Motor neuron (in vitro differentiated cells): ENCODE data around the gene FRMPD4. TPM values are rescaled to one million over a fixed set of nuclear protein-coding genes. Genes with fewer than 3 reads are reported as not detected.

Source experiments
- ATAC-seq, 8 experiments: fragments of 200-7000 bp; cut with Tn5 transposase; replicated peaks in 6 of 8; 2 replicates each; pipeline ENCODE4 v1.8.0; 2021; ENCODE audit warnings: mild to moderate bottlenecking in 8 of 8, moderate library complexity in 8 of 8
- H3K27ac ChIP-seq, 2 donors: fragments of 250-450 bp; sonication (Bioruptor Pico); 2 replicates each; pipeline ENCODE4 v1.9.0; 2021; ENCODE audit warnings: antibody characterized with exemption in 2 of 2, mild to moderate bottlenecking in 2 of 2, moderate library complexity in 1 of 2
- H3K4me1 ChIP-seq, 2 donors: fragments of 250-450 bp; sonication (Bioruptor Pico); replicated peaks in 1 of 2; 2 replicates each; pipeline ENCODE4 v1.6.1; 2021; ENCODE audit warnings: antibody characterized with exemption in 2 of 2, mild to moderate bottlenecking in 2 of 2, moderate library complexity in 1 of 2
- H3K4me3 ChIP-seq, 5 donors: fragments of 250-450 bp; sonication (Bioruptor Pico); 2 replicates each; pipeline ENCODE4 v1.9.0; 2021; ENCODE audit warnings: antibody characterized with exemption in 5 of 5, mild to moderate bottlenecking in 5 of 5, moderate library complexity in 4 of 5
- WGBS, 10 experiments: fragments of 450-650 bp; shearing (Covaris generic); methylation state at CpG; one replicate each; pipeline ENCODE4 v1.0.0; 2022; 5-methylcytosine and 5-hydroxymethylcytosine counted together
- in situ Hi-C, 9 experiments: fragments of 400-800 bp; cut with MboI; loops; one replicate each; pipeline ENCODE4 v1.15.0; 2021; ENCODE audit warnings: low sequenced_read_pairs in 9 of 9, low pct_unique_long_range_greater_than_20kb in 2 of 9; ENCODE audit not compliant: unreplicated experiment in 9 of 9
- total RNA-seq, 8 experiments: library from RNA; unstranded; fragments of 300-600 nt; gene quantifications; 2 replicates each; pipeline versions ENCODE4 v1.2.3 to v1.2.4, GENCODE V29; 2022

FRMPD4 gene
- total RNA-seq, 8 experiments from 2014 or later = 0.07 to 5.3 (median 2.3) TPM; not detected in 2

- in situ Hi-C loops = no loop called here
- Histone ChIP-seq H3K4me3 (no peak overlapping the region), H3K27ac (no peak overlapping the region), H3K4me1 (no peaks in the 10 kb centered on the region)
- no peak for ATAC-seq
Observed at GRCh38 chrX:12360986-12361598, 222.8 kb downstream of the FRMPD4 start.

- no peak overlapping the region for H3K27ac ChIP-seq
- H3K4me1 ChIP-seq = no peaks in the 10 kb centered on the region
- H3K4me3 ChIP-seq = no peak overlapping the region
- WGBS, 10 experiments = 0 to 100% (median 51%) methylated on average over 1 to 2 of the region's 2 CpGs; no CpG with 5 or more reads in 7 of the 10 experiments
- in situ Hi-C loops = no loop called here
- ATAC-seq = no peak
Observed at GRCh38 chrX:12363216-12363615, 224.9 kb downstream of the FRMPD4 start.

- Histone ChIP-seq H3K4me1 (no peaks in the 10 kb centered on the region), H3K4me3 (no peak overlapping the region), H3K27ac (no peak overlapping the region)
- peak in 4 of 8 experiments; percentile 31 to 65 (median 44) for ATAC-seq
- 10 to 60% (median 30%) methylated on average over 1 to 2 of the region's 2 CpGs; no CpG with 5 or more reads in 7 of the 10 experiments for WGBS, 10 experiments
- in situ Hi-C loops = no loop called here
Observed at GRCh38 chrX:12366440-12366839, 228.2 kb downstream of the FRMPD4 start.

GRCh38 chrX:12367254-12367653, 229.0 kb downstream of the FRMPD4 start:
- H3K4me1 ChIP-seq = no peaks in the 10 kb centered on the region
- no peak for ATAC-seq
- 0 to 100% methylated on average over 1 to 3 of the region's 11 CpGs; no CpG with 5 or more reads in 8 of the 10 experiments for WGBS, 10 experiments
- H3K27ac ChIP-seq = no peak overlapping the region
- in situ Hi-C loops = no loop called here
- no peak overlapping the region for H3K4me3 ChIP-seq

- in situ Hi-C loops = no loop called here
- no peaks in the 10 kb centered on the region for H3K4me1 ChIP-seq
- no peak for ATAC-seq
- H3K27ac ChIP-seq = no peak overlapping the region
- H3K4me3 ChIP-seq = no peak overlapping the region
- WGBS, 10 experiments = 0 to 100% (median 36%) methylated on average over 1 to 3 of the region's 3 CpGs; no CpG with 5 or more reads in 3 of the 10 experiments
Observed at GRCh38 chrX:12370497-12370986, 232.3 kb downstream of the FRMPD4 start.

- in situ Hi-C loops = no loop called here
- Histone ChIP-seq H3K27ac (no peak overlapping the region), H3K4me1 (no peaks in the 10 kb centered on the region), H3K4me3 (no peak overlapping the region)
- WGBS, 10 experiments = 0 to 64% methylated on average over 1 to 6 of the region's 6 CpGs; no CpG with 5 or more reads in 8 of the 10 experiments
- no peak for ATAC-seq
Observed at GRCh38 chrX:12372111-12372510, 233.8 kb downstream of the FRMPD4 start.

- ATAC-seq = no peak
- WGBS, 10 experiments = 0 to 100% (median 94%) methylated on average over 1 to 5 of the region's 6 CpGs; no CpG with 5 or more reads in 3 of the 10 experiments
Observed at GRCh38 chrX:12374286-12374685, 236.0 kb downstream of the FRMPD4 start.

GRCh38 chrX:12378253-12378652, 240.0 kb downstream of the FRMPD4 start:
- in situ Hi-C loops = no loop called here
- 51 to 100% (median 66%) methylated on average over 1 to 5 of the region's 7 CpGs; no CpG with 5 or more reads in 6 of the 10 experiments for WGBS, 10 experiments
- Histone ChIP-seq H3K4me3 (no peak overlapping the region), H3K27ac (no peak overlapping the region), H3K4me1 (no peaks in the 10 kb centered on the region)
- ATAC-seq = no peak

More at GRCh38 chrX:12374286-12374685, 236.0 kb downstream of the FRMPD4 start:
- H3K4me1 ChIP-seq = no peaks in the 10 kb centered on the region
- H3K27ac ChIP-seq = no peak overlapping the region
- H3K4me3 ChIP-seq = no peak overlapping the region
- in situ Hi-C loops = no loop called here

GRCh38 chrX:12378706-12379105, 240.4 kb downstream of the FRMPD4 start:
- Histone ChIP-seq H3K4me3 (no peak overlapping the region), H3K27ac (no peak overlapping the region), H3K4me1 (no peaks in the 10 kb centered on the region)
- ATAC-seq = no peak
- in situ Hi-C loops = no loop called here
- 0 to 89% (median 29%) methylated on average over 1 of the region's 1 CpG; no CpG with 5 or more reads in 6 of the 10 experiments for WGBS, 10 experiments

GRCh38 chrX:12379671-12380070, 241.4 kb downstream of the FRMPD4 start:
- H3K27ac ChIP-seq = no peak overlapping the region
- H3K4me3 ChIP-seq = no peak overlapping the region
- 0 to 100% (median 88%) methylated on average over 1 to 3 of the region's 3 CpGs; no CpG with 5 or more reads in 2 of the 10 experiments for WGBS, 10 experiments
- H3K4me1 ChIP-seq = no peaks in the 10 kb centered on the region
- in situ Hi-C loops = no loop called here
- no peak for ATAC-seq

GRCh38 chrX:12383196-12383595, 244.9 kb downstream of the FRMPD4 start:
- ATAC-seq = no peak
- peaks cover 0 to 4% of the 10 kb centered on the region in 2 donors for H3K4me1 ChIP-seq
- WGBS, 10 experiments = 0 to 60% (median 32%) methylated on average over 1 to 2 of the region's 2 CpGs; no CpG with 5 or more reads in 5 of the 10 experiments
- H3K4me3 ChIP-seq = no peak overlapping the region
- H3K27ac ChIP-seq = no peak overlapping the region
- in situ Hi-C loops = no loop called here

- in situ Hi-C loops = no loop called here
- Histone ChIP-seq H3K4me3 (no peak overlapping the region), H3K4me1 (peaks cover 0 to 4% of the 10 kb centered on the region in 2 donors), H3K27ac (no peak overlapping the region)
- WGBS, 10 experiments = 0 to 100% (median 75%) methylated on average over 1 of the region's 1 CpG; no CpG with 5 or more reads in 6 of the 10 experiments
- no peak for ATAC-seq
Observed at GRCh38 chrX:12390301-12390700, 252.0 kb downstream of the FRMPD4 start.

GRCh38 chrX:12396584-12396983, 258.3 kb downstream of the FRMPD4 start:
- Histone ChIP-seq H3K27ac (no peak overlapping the region), H3K4me3 (no peak overlapping the region), H3K4me1 (no peaks in the 10 kb centered on the region)
- in situ Hi-C loops = no loop called here
- no peak for ATAC-seq

- in situ Hi-C loops = no loop called here
- no peaks in the 10 kb centered on the region for H3K4me1 ChIP-seq
- no peak overlapping the region for H3K27ac ChIP-seq
- no peak overlapping the region for H3K4me3 ChIP-seq
- 0 to 100% (median 86%) methylated on average over 1 to 4 of the region's 4 CpGs; no CpG with 5 or more reads in 1 of the 10 experiments for WGBS, 10 experiments
- no peak for ATAC-seq
Observed at GRCh38 chrX:12400218-12400617, 261.9 kb downstream of the FRMPD4 start.
